ENCODE results near the gene CXXC4.

CXXC4 gene

GRCh38 chr4:104465619-104466018, 29.1 kb downstream of the CXXC4 start:
- Histone ChIP-seq H3K4me3 (ENCODE audit: severe bottlenecking) (no peak overlapping the region), H3K27ac (ENCODE audit: poor library complexity, severe bottlenecking) (no peak overlapping the region), H3K9me3 (ENCODE audit: severe bottlenecking) (no peaks in the 10 kb centered on the region), H3K36me3 (ENCODE audit: low read depth) (no peaks in the 10 kb centered on the region), H3K27me3 (ENCODE audit: insufficient read depth, poor library complexity, severe bottlenecking) (no peaks in the 10 kb centered on the region), H3K4me1 (ENCODE audit: insufficient read depth, poor library complexity, severe bottlenecking) (no peaks in the 10 kb centered on the region)
- ATAC-seq (ENCODE audit: low read depth) (no peak), DNase-seq (ENCODE audit: low spot score) (no peak)
- TF ChIP-seq CTCF (IDR thresholded peaks at IDR 0.05; ENCODE audit: poor library complexity, severe bottlenecking) = no peak

- no peaks in the 10 kb centered on the region for H3K27me3 ChIP-seq (ENCODE audit: insufficient read depth, poor library complexity, severe bottlenecking)
- no peak overlapping the region for H3K27ac ChIP-seq (ENCODE audit: poor library complexity, severe bottlenecking)
- H3K9me3 ChIP-seq (ENCODE audit: severe bottlenecking) = no peaks in the 10 kb centered on the region
- H3K4me3 ChIP-seq (ENCODE audit: severe bottlenecking) = no peak overlapping the region
- no peak for ATAC-seq (ENCODE audit: low read depth)
- no peaks in the 10 kb centered on the region for H3K4me1 ChIP-seq (ENCODE audit: insufficient read depth, poor library complexity, severe bottlenecking)
- no peaks in the 10 kb centered on the region for H3K36me3 ChIP-seq (ENCODE audit: low read depth)
- TF ChIP-seq CTCF (IDR thresholded peaks at IDR 0.05; ENCODE audit: poor library complexity, severe bottlenecking) = no peak
- no peak for DNase-seq (ENCODE audit: low spot score)
Observed at GRCh38 chr4:104465201-104465600, 29.5 kb downstream of the CXXC4 start.

GRCh38 chr4:104462641-104463040, 32.1 kb downstream of the CXXC4 start:
- no peaks in the 10 kb centered on the region for H3K9me3 ChIP-seq (ENCODE audit: severe bottlenecking)
- no peak for TF ChIP-seq CTCF (IDR thresholded peaks at IDR 0.05; ENCODE audit: poor library complexity, severe bottlenecking)

GRCh38 chr4:104457308-104457981, 37.2 kb downstream of the CXXC4 start:
- no peak overlapping the region for H3K27ac ChIP-seq (ENCODE audit: poor library complexity, severe bottlenecking)
- no peaks in the 10 kb centered on the region for H3K36me3 ChIP-seq (ENCODE audit: low read depth)
- H3K27me3 ChIP-seq (ENCODE audit: insufficient read depth, poor library complexity, severe bottlenecking) = no peaks in the 10 kb centered on the region
- no peaks in the 10 kb centered on the region for H3K4me1 ChIP-seq (ENCODE audit: insufficient read depth, poor library complexity, severe bottlenecking)
- DNase-seq (ENCODE audit: low spot score) (no peak), ATAC-seq (ENCODE audit: low read depth) (no peak)
- TF ChIP-seq CTCF (IDR thresholded peaks at IDR 0.05; ENCODE audit: poor library complexity, severe bottlenecking) = no peak
- H3K9me3 ChIP-seq (ENCODE audit: severe bottlenecking) = no peaks in the 10 kb centered on the region
- no peak overlapping the region for H3K4me3 ChIP-seq (ENCODE audit: severe bottlenecking)

More at GRCh38 chr4:104462641-104463040, 32.1 kb downstream of the CXXC4 start:
- ATAC-seq (ENCODE audit: low read depth) (no peak), DNase-seq (ENCODE audit: low spot score) (no peak)
- Histone ChIP-seq H3K27me3 (ENCODE audit: insufficient read depth, poor library complexity, severe bottlenecking) (no peaks in the 10 kb centered on the region), H3K4me3 (ENCODE audit: severe bottlenecking) (no peak overlapping the region), H3K27ac (ENCODE audit: poor library complexity, severe bottlenecking) (no peak overlapping the region), H3K4me1 (ENCODE audit: insufficient read depth, poor library complexity, severe bottlenecking) (no peaks in the 10 kb centered on the region), H3K36me3 (ENCODE audit: low read depth) (no peaks in the 10 kb centered on the region)

GRCh38 chr4:104451573-104451972, 43.1 kb downstream of the CXXC4 start:
- Histone ChIP-seq H3K36me3 (ENCODE audit: low read depth) (no peaks in the 10 kb centered on the region), H3K4me1 (ENCODE audit: insufficient read depth, poor library complexity, severe bottlenecking) (no peaks in the 10 kb centered on the region), H3K27me3 (ENCODE audit: insufficient read depth, poor library complexity, severe bottlenecking) (no peaks in the 10 kb centered on the region), H3K4me3 (ENCODE audit: severe bottlenecking) (no peak overlapping the region), H3K9me3 (ENCODE audit: severe bottlenecking) (no peaks in the 10 kb centered on the region), H3K27ac (ENCODE audit: poor library complexity, severe bottlenecking) (no peak overlapping the region)
- ATAC-seq (ENCODE audit: low read depth) = peak; percentile 52; the same call in 2 of the 3 replicates
- TF ChIP-seq CTCF (IDR thresholded peaks at IDR 0.05; ENCODE audit: poor library complexity, severe bottlenecking) = peak; percentile 34
- no peak for DNase-seq (ENCODE audit: low spot score)
